Stimulated activated CD4-positive, alpha-beta T cell treated with anti-CD3 and anti-CD28 coated beads, TNF-alpha, amount 100 ng/mL, for 1 hour (primary cell): ENCODE data around the gene ATP13A2.
A peak's percentile ranks its signal among the peaks of the same experiment; 100 is the strongest.

Source experiments
- DNase-seq, 3 donors: peaks; one replicate each; pipeline ENCODE4 v3.0.0-alpha.2; 2020; ENCODE audit warnings: low read depth in 3 of 3, low spot score in 1 of 3

ATP13A2 gene

GRCh38 chr1:17011439-17012307, at the start of gene ATP13A2:
Gene ATP13A2, minus strand, starts transcription at chr1:17011928. Its CDS starts 190 bp downstream, at chr1:17011738.
- peak; percentile 58 to 71 (median 66) for DNase-seq

GRCh38 chr1:17061486-17061885, 49.8 kb upstream of the ATP13A2 start:
- DNase-seq, result no peak

GRCh38 chr1:17060306-17060749, 48.6 kb upstream of the ATP13A2 start:
- DNase-seq, result no peak

- no peak for DNase-seq
Observed at GRCh38 chr1:17059391-17060305, 47.9 kb upstream of the ATP13A2 start.

GRCh38 chr1:17056551-17056950, 44.8 kb upstream of the ATP13A2 start:
- no peak for DNase-seq

GRCh38 chr1:17055801-17056200, 44.1 kb upstream of the ATP13A2 start:
- DNase-seq, result no peak

GRCh38 chr1:17053685-17054410, 42.1 kb upstream of the ATP13A2 start, which contains the start of gene SDHB:
Gene SDHB, minus strand, starts transcription at chr1:17054032. Its CDS starts 13 bp downstream, at chr1:17054019.
- peak; percentile 97 to 99 (median 98) for DNase-seq

GRCh38 chr1:17053086-17053684, 41.5 kb upstream of the ATP13A2 start:
- DNase-seq, result no peak

GRCh38 chr1:17052641-17053040, 40.9 kb upstream of the ATP13A2 start:
- DNase-seq, result no peak

- DNase-seq, result no peak
Observed at GRCh38 chr1:17052038-17052437, 40.3 kb upstream of the ATP13A2 start.

GRCh38 chr1:17047924-17048323, 36.2 kb upstream of the ATP13A2 start:
- DNase-seq, result no peak

- DNase-seq, result no peak
Observed at GRCh38 chr1:17046334-17046657, 34.6 kb upstream of the ATP13A2 start.

GRCh38 chr1:17045634-17046333, 34.1 kb upstream of the ATP13A2 start:
- no peak for DNase-seq

GRCh38 chr1:17045150-17045549, 33.4 kb upstream of the ATP13A2 start:
- DNase-seq, result no peak

- DNase-seq, result no peak
Observed at GRCh38 chr1:17043676-17044075, 31.9 kb upstream of the ATP13A2 start.

- no peak for DNase-seq
Observed at GRCh38 chr1:17040135-17040534, 28.4 kb upstream of the ATP13A2 start.

GRCh38 chr1:17039522-17039921, 27.8 kb upstream of the ATP13A2 start:
- no peak for DNase-seq

- DNase-seq, result no peak
Observed at GRCh38 chr1:17033481-17033880, 21.8 kb upstream of the ATP13A2 start.

- no peak for DNase-seq
Observed at GRCh38 chr1:17032741-17033140, 21.0 kb upstream of the ATP13A2 start.

- no peak for DNase-seq
Observed at GRCh38 chr1:17031436-17031835, 19.7 kb upstream of the ATP13A2 start.
